Stimulated activated effector memory CD8-positive, alpha-beta T cell treated with anti-CD3 and anti-CD28 coated beads, Interleukin-12 subunit alpha, Interleukin-12 subunit beta, amount 100 ng/mL, for 72 hours (primary cell): ENCODE measurements around the gene NRP1.
A peak's percentile ranks its signal among the peaks of the same experiment; 100 is the strongest.

Experiments
- ATAC-seq: fragments of 150-1000 bp; cut with Tn5 transposase; 2 replicates; pipeline ENCODE4 v1.10.0; 2021
- DNase-seq, 2 donors: peaks; one replicate each; pipeline ENCODE4 v3.0.0; 2021 to 2022; ENCODE audit warnings: low spot score in 2 of 2
- H3K27ac Mint-ChIP-seq: one replicate; pipeline ENCODE4 v1.8.0; 2022; ENCODE audit warnings: mild to moderate bottlenecking, mixed read lengths
- H3K36me3 Mint-ChIP-seq: one replicate; pipeline ENCODE4 v1.8.0; 2022; ENCODE audit warnings: mild to moderate bottlenecking, mixed read lengths
- H3K4me1 Mint-ChIP-seq: one replicate; pipeline ENCODE4 v1.8.0; 2022; ENCODE audit warnings: mixed read lengths
- H3K4me3 Mint-ChIP-seq: one replicate; pipeline ENCODE4 v1.8.0; 2022; ENCODE audit warnings: mild to moderate bottlenecking, mixed read lengths
- H3K9me3 Mint-ChIP-seq: one replicate; pipeline ENCODE4 v1.8.0; 2022; ENCODE audit warnings: mixed read lengths

NRP1 gene

DNA sequence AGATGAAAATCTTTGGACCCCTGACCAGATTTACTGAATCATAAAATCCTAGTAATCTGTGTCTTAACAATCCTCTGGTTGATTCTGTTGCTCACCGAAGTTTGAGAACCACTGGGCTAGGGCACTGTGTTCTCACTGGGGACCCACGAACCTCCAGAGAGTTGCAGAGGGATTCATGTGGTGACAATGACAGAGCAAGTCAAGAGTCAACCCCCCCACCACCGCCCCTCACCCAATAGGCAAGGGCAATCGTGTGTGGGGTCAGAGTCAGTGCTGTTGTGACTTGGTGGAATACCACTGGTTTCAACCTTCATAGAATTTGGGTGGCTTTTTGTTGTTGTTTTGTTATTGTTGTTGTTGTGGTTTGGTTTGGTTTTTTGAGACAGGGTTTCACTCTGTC lies 23.5 kb upstream of the NRP1 start:
- H3K36me3 Mint-ChIP-seq = no peaks in the 10 kb centered on the region
- H3K27ac Mint-ChIP-seq = no peak overlapping the region

GRCh38 chr10:33355274-33355673 lies 20.8 kb upstream of the NRP1 start:
- Mint-ChIP-seq H3K4me3 (no peak overlapping the region), H3K36me3 (no peaks in the 10 kb centered on the region), H3K4me1 (no peaks in the 10 kb centered on the region), H3K27ac (no peak overlapping the region), H3K9me3 (no peaks in the 10 kb centered on the region)
- no peak for DNase-seq
- peak; percentile 69 for ATAC-seq

More for the DNA sequence above, 23.5 kb upstream of the NRP1 start:
- no peak for DNase-seq
- ATAC-seq = peak; percentile 61
- Mint-ChIP-seq H3K4me3 (no peak overlapping the region), H3K9me3 (no peaks in the 10 kb centered on the region), H3K4me1 (no peaks in the 10 kb centered on the region)

- Mint-ChIP-seq H3K9me3 (no peaks in the 10 kb centered on the region), H3K4me1 (no peaks in the 10 kb centered on the region), H3K36me3 (no peaks in the 10 kb centered on the region), H3K4me3 (no peak overlapping the region), H3K27ac (no peak overlapping the region)
- ATAC-seq (no peak), DNase-seq (no peak)
Measured at GRCh38 chr10:33353853-33354252, 19.4 kb upstream of the NRP1 start.

DNA sequence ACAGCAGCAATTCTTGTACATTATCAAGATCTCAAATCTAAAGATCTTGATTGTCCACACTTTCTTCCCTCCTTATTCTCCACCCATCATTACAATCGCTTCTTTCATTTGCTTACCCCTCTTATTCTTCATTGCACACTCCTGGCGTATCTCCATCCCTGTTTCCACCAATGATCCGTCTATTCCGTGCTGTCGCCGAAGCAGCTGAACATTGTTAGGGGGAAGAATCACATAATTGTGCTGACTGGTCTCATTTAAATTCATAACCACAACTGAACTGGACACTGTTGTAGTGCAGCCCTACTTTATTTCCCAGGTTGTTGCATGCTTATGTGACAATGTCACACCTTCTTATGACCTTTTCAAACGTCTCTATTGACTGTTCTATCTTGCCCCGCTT lies 18.9 kb upstream of the NRP1 start:
- H3K9me3 Mint-ChIP-seq = no peaks in the 10 kb centered on the region
- H3K36me3 Mint-ChIP-seq = no peaks in the 10 kb centered on the region
- DNase-seq = no peak
- no peak for ATAC-seq
- no peak overlapping the region for H3K27ac Mint-ChIP-seq
- no peaks in the 10 kb centered on the region for H3K4me1 Mint-ChIP-seq
- no peak overlapping the region for H3K4me3 Mint-ChIP-seq

DNA sequence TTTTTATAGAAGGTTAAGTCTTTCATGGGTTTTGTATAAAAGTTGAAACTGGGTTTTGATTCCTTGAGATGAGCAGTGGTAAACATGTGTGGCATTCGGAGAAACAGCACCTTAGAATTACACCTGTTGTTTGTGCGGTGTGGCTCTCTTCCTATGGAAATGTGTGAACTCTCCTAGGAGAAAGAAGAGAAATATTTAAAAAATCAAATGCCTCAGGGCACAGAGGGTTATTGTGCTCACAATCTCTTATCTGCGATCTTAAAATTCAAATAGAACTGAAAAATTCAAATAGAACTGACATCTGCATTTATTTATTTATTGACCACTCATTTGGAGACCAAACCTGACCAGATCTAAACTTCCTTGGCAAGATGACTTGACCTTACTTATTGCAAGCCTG lies 18.1 kb upstream of the NRP1 start:
- Mint-ChIP-seq H3K9me3 (no peaks in the 10 kb centered on the region), H3K36me3 (no peaks in the 10 kb centered on the region), H3K4me3 (no peak overlapping the region), H3K4me1 (no peaks in the 10 kb centered on the region), H3K27ac (no peak overlapping the region)
- ATAC-seq (no peak), DNase-seq (no peak)

DNA sequence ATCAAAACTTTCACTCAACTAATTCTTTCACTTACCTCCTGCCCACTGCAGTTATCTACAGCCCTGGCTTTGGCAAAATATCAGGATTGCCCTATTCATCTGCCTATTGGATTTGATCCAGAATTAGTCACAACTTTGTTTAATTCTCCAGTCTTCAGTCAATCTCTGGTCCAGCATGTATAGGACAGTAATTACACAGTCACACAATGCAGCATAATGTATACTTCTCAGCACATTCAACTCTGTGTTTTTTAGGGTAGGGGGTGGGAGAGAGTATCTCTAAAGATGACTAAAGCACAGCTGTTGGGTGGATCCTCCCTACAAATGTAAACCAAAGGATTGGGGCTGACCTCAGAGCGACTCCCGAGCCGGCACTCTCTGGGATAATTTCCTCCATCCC lies 17.7 kb upstream of the NRP1 start:
- H3K9me3 Mint-ChIP-seq = no peaks in the 10 kb centered on the region
- H3K4me3 Mint-ChIP-seq = no peak overlapping the region
- no peak overlapping the region for H3K27ac Mint-ChIP-seq
- no peak for DNase-seq
- H3K4me1 Mint-ChIP-seq = no peaks in the 10 kb centered on the region
- ATAC-seq = no peak
- no peaks in the 10 kb centered on the region for H3K36me3 Mint-ChIP-seq

- Mint-ChIP-seq H3K4me3 (no peak overlapping the region), H3K4me1 (no peaks in the 10 kb centered on the region), H3K27ac (no peak overlapping the region), H3K36me3 (no peaks in the 10 kb centered on the region), H3K9me3 (no peaks in the 10 kb centered on the region)
- DNase-seq (no peak), ATAC-seq (no peak)
Measured at GRCh38 chr10:33350041-33350440, 15.6 kb upstream of the NRP1 start.

DNA sequence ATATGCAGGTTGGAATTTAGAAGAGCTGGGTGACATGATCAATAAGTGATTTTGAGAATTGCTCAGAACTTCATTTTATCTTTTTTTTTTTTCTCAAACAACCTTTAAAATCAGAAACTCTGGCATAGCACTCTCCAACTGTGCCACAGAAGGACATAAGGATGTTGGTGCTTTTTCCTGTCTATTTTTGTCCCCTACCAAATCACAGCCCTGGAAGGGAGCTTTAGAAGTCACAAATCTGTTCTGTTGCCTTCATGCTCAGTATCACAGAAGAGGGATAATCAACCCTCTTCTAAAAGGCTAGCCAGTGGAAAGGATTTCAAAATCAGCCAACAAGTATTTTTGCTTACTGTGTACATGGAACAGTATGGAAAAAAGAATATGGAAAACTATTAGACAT lies 14.8 kb upstream of the NRP1 start:
- Mint-ChIP-seq H3K36me3 (no peaks in the 10 kb centered on the region), H3K4me1 (no peaks in the 10 kb centered on the region), H3K27ac (no peak overlapping the region), H3K9me3 (no peaks in the 10 kb centered on the region), H3K4me3 (no peak overlapping the region)
- DNase-seq = no peak
- ATAC-seq = no peak

GRCh38 chr10:33347211-33347610 lies 12.7 kb upstream of the NRP1 start:
- Mint-ChIP-seq H3K4me3 (no peak overlapping the region), H3K27ac (no peak overlapping the region), H3K36me3 (no peaks in the 10 kb centered on the region), H3K4me1 (no peaks in the 10 kb centered on the region), H3K9me3 (no peaks in the 10 kb centered on the region)
- DNase-seq (no peak), ATAC-seq (no peak)

GRCh38 chr10:33345236-33345635 lies 10.8 kb upstream of the NRP1 start:
- Mint-ChIP-seq H3K36me3 (no peaks in the 10 kb centered on the region), H3K4me1 (no peaks in the 10 kb centered on the region), H3K4me3 (no peak overlapping the region), H3K9me3 (no peaks in the 10 kb centered on the region), H3K27ac (no peak overlapping the region)
- ATAC-seq (no peak), DNase-seq (no peak)

- Mint-ChIP-seq H3K36me3 (no peaks in the 10 kb centered on the region), H3K4me1 (no peaks in the 10 kb centered on the region), H3K9me3 (no peaks in the 10 kb centered on the region), H3K27ac (no peak overlapping the region), H3K4me3 (no peak overlapping the region)
- peak; percentile 47 for ATAC-seq
- no peak for DNase-seq
Measured at GRCh38 chr10:33344676-33345075, 10.2 kb upstream of the NRP1 start.

GRCh38 chr10:33341637-33342036 lies 7.2 kb upstream of the NRP1 start:
- no peaks in the 10 kb centered on the region for H3K9me3 Mint-ChIP-seq
- DNase-seq = no peak
- ATAC-seq = no peak
- H3K4me3 Mint-ChIP-seq = no peak overlapping the region
- peaks cover 4% of the 10 kb centered on the region for H3K4me1 Mint-ChIP-seq
- no peaks in the 10 kb centered on the region for H3K36me3 Mint-ChIP-seq
- H3K27ac Mint-ChIP-seq = no peak overlapping the region

- Mint-ChIP-seq H3K27ac (no peak overlapping the region), H3K36me3 (no peaks in the 10 kb centered on the region), H3K4me1 (peaks cover 14% of the 10 kb centered on the region), H3K9me3 (no peaks in the 10 kb centered on the region), H3K4me3 (peak overlapping the region; percentile 19)
- DNase-seq (no peak), ATAC-seq (no peak)
Measured at GRCh38 chr10:33337326-33337957, 3.0 kb upstream of the NRP1 start.

GRCh38 chr10:33336582-33337325 lies 2.3 kb upstream of the NRP1 start:
- Mint-ChIP-seq H3K4me1 (peaks cover 14% of the 10 kb centered on the region), H3K27ac (no peak overlapping the region), H3K9me3 (no peaks in the 10 kb centered on the region), H3K4me3 (peak overlapping the region; percentile 64), H3K36me3 (no peaks in the 10 kb centered on the region)
- DNase-seq (no peak), ATAC-seq (no peak)

DNA sequence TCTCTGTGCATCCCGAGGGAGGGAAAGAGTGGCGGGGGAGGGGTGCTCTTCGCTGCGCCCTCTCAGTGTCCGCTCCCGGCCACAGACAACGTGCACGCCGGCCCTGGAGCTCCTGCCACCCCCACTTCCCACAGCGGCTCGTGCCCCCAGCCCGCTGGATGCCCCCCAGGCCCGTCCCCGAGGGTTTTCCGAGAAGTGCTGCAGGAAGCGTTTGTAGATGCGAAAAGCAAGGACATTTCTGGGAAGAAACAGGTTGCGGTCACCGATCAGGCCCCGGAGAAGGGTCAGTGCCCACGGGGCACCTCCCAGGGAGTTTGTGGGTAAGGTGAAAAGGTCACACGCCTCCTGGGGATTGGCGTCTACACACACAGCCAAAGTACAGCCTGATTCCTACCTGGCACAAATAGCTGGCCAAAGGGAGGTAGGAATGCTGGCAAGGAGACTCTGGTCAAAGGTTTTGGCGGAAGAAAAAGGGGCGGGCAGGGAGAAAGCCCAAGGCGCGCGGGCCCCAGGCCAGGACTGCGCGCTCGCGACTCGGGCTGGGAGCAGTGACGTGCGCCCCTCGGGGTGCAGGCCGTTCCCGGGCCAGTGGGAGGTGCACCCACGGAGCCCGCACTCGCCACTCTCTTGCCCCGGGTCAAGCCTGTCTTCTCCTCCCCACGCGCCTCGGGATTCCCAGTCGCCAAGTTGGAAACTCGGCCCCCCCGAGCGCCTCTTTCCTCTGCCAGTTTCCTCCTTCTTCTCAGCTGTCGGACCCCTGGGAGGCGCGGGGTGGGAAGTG lies 1.5 kb upstream of the NRP1 start:
- Mint-ChIP-seq H3K36me3 (no peaks in the 10 kb centered on the region), H3K9me3 (no peaks in the 10 kb centered on the region)

DNA sequence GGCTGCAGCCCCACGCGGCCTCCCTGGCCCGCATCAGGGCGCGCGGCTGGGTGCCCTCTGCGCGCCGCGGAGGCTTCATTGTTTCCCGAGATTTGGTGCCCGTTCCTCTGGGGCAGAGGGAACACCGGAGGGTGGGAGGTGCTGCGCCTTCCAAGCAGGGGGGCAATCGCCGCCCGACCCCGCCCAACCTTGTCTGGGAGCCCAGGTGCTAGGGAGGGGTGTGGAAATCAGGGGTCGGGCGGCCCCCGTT lies 1.0 kb upstream of the NRP1 start:
- Mint-ChIP-seq H3K4me3 (peak overlapping the region; percentile 64), H3K27ac (no peak overlapping the region), H3K4me1 (peaks cover 14% of the 10 kb centered on the region), H3K36me3 (no peaks in the 10 kb centered on the region), H3K9me3 (no peaks in the 10 kb centered on the region)
- ATAC-seq (peak; percentile 41), DNase-seq (no peak)

More for the DNA sequence above, 1.5 kb upstream of the NRP1 start:
- DNase-seq (no peak), ATAC-seq (no peak)
- Mint-ChIP-seq H3K4me1 (peaks cover 14% of the 10 kb centered on the region), H3K4me3 (peak overlapping the region; percentile 64), H3K27ac (no peak overlapping the region)
